22Rv1 (cell line): ENCODE data around the gene CA5A.
"Not testable (repeated sequence)": the region's sequence is repeated elsewhere in the genome, so short reads cannot be mapped to it uniquely, and the experiment has no call there.

Experiments
- H3K27ac ChIP-seq: fragments of 450-650 bp; 2 replicates; pipeline ENCODE4 v1.5.1; 2017
- ZFX ChIP-seq: fragments of 450-650 bp; IDR thresholded peaks from 2 replicates; pipeline ENCODE4 v1.6.1; 2017; ENCODE audit warnings: antibody characterized with exemption, borderline replicate concordance
- TF ChIP-seq, protein P1 (sequence below): fragments of 450-650 bp; IDR thresholded peaks from 2 replicates; pipeline ENCODE4 v1.5.1; 2017; ENCODE audit warnings: mild to moderate bottlenecking

CA5A gene

GRCh38 chr16:87942680-87943079 lies 6.4 kb upstream of the CA5A start:
- no peak overlapping the region for H3K27ac ChIP-seq
- TF ChIP-seq, protein P1, sequence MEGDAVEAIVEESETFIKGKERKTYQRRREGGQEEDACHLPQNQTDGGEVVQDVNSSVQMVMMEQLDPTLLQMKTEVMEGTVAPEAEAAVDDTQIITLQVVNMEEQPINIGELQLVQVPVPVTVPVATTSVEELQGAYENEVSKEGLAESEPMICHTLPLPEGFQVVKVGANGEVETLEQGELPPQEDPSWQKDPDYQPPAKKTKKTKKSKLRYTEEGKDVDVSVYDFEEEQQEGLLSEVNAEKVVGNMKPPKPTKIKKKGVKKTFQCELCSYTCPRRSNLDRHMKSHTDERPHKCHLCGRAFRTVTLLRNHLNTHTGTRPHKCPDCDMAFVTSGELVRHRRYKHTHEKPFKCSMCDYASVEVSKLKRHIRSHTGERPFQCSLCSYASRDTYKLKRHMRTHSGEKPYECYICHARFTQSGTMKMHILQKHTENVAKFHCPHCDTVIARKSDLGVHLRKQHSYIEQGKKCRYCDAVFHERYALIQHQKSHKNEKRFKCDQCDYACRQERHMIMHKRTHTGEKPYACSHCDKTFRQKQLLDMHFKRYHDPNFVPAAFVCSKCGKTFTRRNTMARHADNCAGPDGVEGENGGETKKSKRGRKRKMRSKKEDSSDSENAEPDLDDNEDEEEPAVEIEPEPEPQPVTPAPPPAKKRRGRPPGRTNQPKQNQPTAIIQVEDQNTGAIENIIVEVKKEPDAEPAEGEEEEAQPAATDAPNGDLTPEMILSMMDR: no peak
- no peak for TF ChIP-seq ZFX

- H3K27ac ChIP-seq: no peak overlapping the region
- TF ChIP-seq, protein P1: no peak
- TF ChIP-seq ZFX: no peak
Measured at GRCh38 chr16:87939562-87940423, 3.5 kb upstream of the CA5A start.

- no peak overlapping the region for H3K27ac ChIP-seq
- TF ChIP-seq ZFX: no peak
- TF ChIP-seq, protein P1: no peak
Measured at GRCh38 chr16:87938412-87938949, 2.2 kb upstream of the CA5A start.

DNA sequence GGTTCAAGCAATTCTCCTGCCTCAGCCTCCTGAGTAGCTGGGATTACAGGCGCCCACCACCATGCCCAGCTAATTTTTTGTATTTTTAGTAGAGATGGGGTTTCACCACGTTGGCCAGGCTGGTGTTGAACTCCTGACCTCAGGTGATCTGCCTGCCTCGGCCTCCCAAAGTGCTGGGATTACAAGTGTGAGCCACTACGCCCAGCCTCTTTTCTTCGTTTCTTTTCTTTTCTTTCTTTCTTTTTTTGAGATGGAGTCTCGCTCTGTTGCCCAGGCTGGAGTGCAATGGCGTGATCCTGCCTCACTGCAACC lies 858 bp upstream of the CA5A start:
- H3K27ac ChIP-seq: not testable (repeated sequence)

DNA sequence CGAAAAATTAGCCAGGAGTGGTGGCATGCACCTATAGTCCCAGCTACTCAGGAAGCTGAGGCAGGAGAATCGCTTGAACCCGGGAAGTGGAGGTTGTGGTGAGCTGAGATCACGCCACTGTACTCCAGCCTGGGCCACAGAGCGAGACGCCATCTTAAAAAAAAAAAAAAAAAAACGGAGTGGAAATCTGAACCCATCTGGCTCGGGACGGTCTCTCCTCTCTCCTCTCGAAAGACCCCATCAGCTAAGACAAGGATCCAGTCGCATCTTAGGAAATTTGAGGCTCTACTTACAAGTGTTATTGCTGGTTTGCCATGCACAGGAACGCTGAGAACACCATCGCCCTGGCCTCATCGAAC lies 334 bp downstream of the CA5A start:
- H3K27ac ChIP-seq: not testable (repeated sequence)

DNA sequence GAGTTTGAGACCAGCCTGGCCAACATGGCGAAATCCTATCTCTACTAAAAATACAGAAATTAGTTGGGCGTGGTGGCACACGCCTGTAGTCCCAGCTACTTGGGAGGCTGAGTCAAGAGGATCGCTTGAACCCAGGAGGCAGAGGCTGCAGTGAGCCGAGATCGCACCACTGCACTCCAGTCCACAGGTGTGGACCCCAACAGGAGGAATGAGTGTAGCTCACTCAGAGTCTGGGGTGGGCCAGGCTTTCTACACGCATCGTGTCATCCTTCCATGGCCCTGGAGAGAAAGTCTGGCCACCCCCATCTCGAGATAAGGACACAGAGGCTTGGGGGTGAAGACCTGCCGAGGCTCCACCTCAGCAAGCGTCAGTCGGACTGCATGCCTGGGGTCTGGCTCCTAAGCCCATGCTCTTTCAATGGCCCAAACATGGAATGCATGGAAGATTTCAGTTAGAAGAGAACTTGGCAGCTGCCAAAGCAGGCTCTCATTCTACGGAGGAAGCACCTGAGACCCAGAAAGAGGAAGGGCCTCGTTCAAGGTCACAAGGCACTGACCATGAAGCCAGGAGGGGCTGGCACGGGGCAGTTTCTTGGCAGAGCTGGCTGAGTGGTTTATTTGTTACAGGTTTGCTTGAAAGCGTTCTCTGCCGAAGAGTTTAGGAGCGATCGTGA lies 1.4 kb downstream of the CA5A start:
- not testable (repeated sequence) for H3K27ac ChIP-seq

DNA sequence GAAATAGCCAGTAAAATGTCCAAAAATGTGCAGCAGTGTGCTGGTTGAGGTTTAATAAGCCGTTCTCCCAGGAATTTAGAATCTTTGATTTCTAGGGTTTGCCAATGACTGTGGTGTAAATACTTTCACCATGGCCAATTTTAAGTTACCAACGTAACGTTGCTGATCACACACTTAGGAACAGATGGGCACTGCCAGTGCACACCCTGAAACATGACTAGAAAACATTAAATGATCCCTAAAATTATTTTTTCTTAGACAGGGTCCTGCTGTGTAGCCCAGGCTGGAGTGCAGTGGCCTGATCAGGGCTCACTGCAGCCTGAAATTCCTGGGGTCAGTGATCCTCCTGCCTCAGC lies 3.2 kb downstream of the CA5A start:
- no peak for TF ChIP-seq ZFX
- TF ChIP-seq, protein P1: no peak
- no peak overlapping the region for H3K27ac ChIP-seq

- H3K27ac ChIP-seq: not testable (repeated sequence)
Measured at GRCh38 chr16:87932475-87933139, 3.7 kb downstream of the CA5A start.

DNA sequence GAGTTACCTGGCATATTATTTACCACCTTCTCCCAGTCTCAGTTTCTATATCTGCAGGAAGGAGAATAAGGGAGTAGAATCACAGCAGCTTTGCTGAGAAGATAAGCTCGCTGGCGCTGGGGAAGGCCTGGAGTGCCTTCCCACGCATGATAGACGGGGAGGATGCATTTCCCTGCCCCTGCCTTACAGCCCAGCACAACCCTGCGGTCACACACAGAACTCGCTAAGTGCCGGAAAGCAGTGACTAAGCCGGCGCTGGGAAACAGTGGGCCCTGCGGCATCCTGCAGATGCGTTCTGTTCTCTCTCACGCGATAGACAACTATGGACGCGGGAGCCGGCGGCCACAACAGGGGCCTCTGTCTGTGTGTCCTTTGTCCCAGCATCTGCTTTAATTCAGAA lies 4.8 kb downstream of the CA5A start:
- no peak for TF ChIP-seq ZFX
- TF ChIP-seq, protein P1: no peak
- H3K27ac ChIP-seq: no peak overlapping the region
